Trophoblast cell (in vitro differentiated cells and primary cell): ENCODE results near the gene GBX2.

Source experiments
- DNase-seq, 2 donors: peaks; one replicate each; pipeline ENCODE4 v3.0.0-alpha.2; 2016
- H2AFZ ChIP-seq: 2 replicates; pipeline ENCODE4 v1.6.1; 2013; ENCODE audit warnings: low read length, moderate library complexity, mild to moderate bottlenecking; ENCODE audit not compliant: insufficient read depth, poor library complexity
- H2AK5ac ChIP-seq: 2 replicates; pipeline ENCODE4 v1.6.1; 2013; ENCODE audit warnings: mild to moderate bottlenecking, low read length
- H2BK120ac ChIP-seq: 2 replicates; pipeline ENCODE4 v1.6.1; 2013; ENCODE audit warnings: low read length, mild to moderate bottlenecking, moderate library complexity; ENCODE audit not compliant: insufficient read depth, poor library complexity
- H2BK12ac ChIP-seq: 2 replicates; pipeline ENCODE4 v1.6.1; 2013; ENCODE audit warnings: mild to moderate bottlenecking, low read length, moderate library complexity
- H2BK5ac ChIP-seq: 2 replicates; pipeline ENCODE4 v1.6.1; 2013; ENCODE audit warnings: low read length, low read depth, moderate library complexity, mild to moderate bottlenecking; ENCODE audit not compliant: poor library complexity
- H3K14ac ChIP-seq: 2 replicates; pipeline ENCODE4 v1.6.1; 2013; ENCODE audit warnings: mild to moderate bottlenecking, low read length
- H3K18ac ChIP-seq: 2 replicates; pipeline ENCODE4 v1.6.1; 2013; ENCODE audit warnings: mild to moderate bottlenecking, low read length
- H3K23ac ChIP-seq: 2 replicates; pipeline ENCODE4 v1.6.1; 2013; ENCODE audit warnings: low read length
- H3K27ac ChIP-seq: 2 replicates; pipeline ENCODE4 v1.5.1; 2013; ENCODE audit warnings: low read depth, mild to moderate bottlenecking, inconsistent platforms, low read length, moderate library complexity
- H3K27me3 ChIP-seq: 2 replicates; pipeline ENCODE4 v1.6.1; 2013; ENCODE audit warnings: inconsistent platforms, mild to moderate bottlenecking, low read length, moderate library complexity; ENCODE audit not compliant: insufficient read depth
- H3K36me3 ChIP-seq, 2 experiments: 1 replicate in 1 of 2; 2 replicates in 1 of 2; pipeline ENCODE4 v1.6.1; 2013; ENCODE audit warnings: low read length in 2 of 2, mild to moderate bottlenecking in 2 of 2, moderate library complexity in 1 of 2; ENCODE audit not compliant: insufficient read depth in 2 of 2, control insufficient read depth in 1 of 2
- H3K4ac ChIP-seq: 2 replicates; pipeline ENCODE4 v1.6.1; 2013; ENCODE audit warnings: low read depth, mild to moderate bottlenecking, low read length, moderate library complexity
- H3K4me1 ChIP-seq, 2 experiments: 1 replicate in 1 of 2; 2 replicates in 1 of 2; pipeline ENCODE4 v1.6.1; 2013; ENCODE audit warnings: low read length in 2 of 2, mild to moderate bottlenecking in 2 of 2, moderate library complexity in 1 of 2; ENCODE audit not compliant: insufficient read depth in 2 of 2, control insufficient read depth in 1 of 2
- H3K4me2 ChIP-seq: 2 replicates; pipeline ENCODE4 v1.6.1; 2013; ENCODE audit warnings: inconsistent platforms, mild to moderate bottlenecking, low read length, moderate library complexity
- H3K4me3 ChIP-seq: 2 replicates; pipeline ENCODE4 v1.5.1; 2013; ENCODE audit warnings: mild to moderate bottlenecking, low read depth, low read length, inconsistent platforms
- H3K79me1 ChIP-seq: one replicate; pipeline ENCODE4 v1.6.1; 2013; ENCODE audit warnings: low read length
- H3K79me2 ChIP-seq: 2 replicates; pipeline ENCODE4 v1.6.1; 2013; ENCODE audit warnings: low read length, mild to moderate bottlenecking; ENCODE audit not compliant: control insufficient read depth, insufficient read depth, poor library complexity
- H3K9ac ChIP-seq: 2 replicates; pipeline ENCODE4 v1.6.1; 2013; ENCODE audit warnings: mild to moderate bottlenecking, low read length
- H3K9me3 ChIP-seq: 2 replicates; pipeline ENCODE4 v1.6.1; 2013; ENCODE audit warnings: low read depth, mild to moderate bottlenecking, control low read depth, inconsistent platforms, low read length; ENCODE audit not compliant: insufficient read depth
- H4K12ac ChIP-seq: 2 replicates; pipeline ENCODE4 v1.6.1; 2013; ENCODE audit warnings: low read depth, mild to moderate bottlenecking, low read length, moderate library complexity
- H4K8ac ChIP-seq: 2 replicates; pipeline ENCODE4 v1.6.1; 2013; ENCODE audit warnings: low read depth, mild to moderate bottlenecking, low read length, moderate library complexity
- H4K91ac ChIP-seq: one replicate; pipeline ENCODE4 v1.6.1; 2013; ENCODE audit warnings: low read depth, mild to moderate bottlenecking, low read length, moderate library complexity
- WGBS: extraction: QIAGEN DNeasy Blood & Tissue Kit; methylation state at CpG from one replicate; pipeline ENCODE4 v1.1.7; 2013; ENCODE audit warnings: missing lambda C conversion rate; ENCODE audit not compliant: insufficient read length, insufficient coverage; ENCODE audit errors: extremely low coverage; 5-methylcytosine and 5-hydroxymethylcytosine counted together

GBX2 gene

GRCh38 chr2:236125541-236125940 lies 42.6 kb downstream of the GBX2 start:
- Histone ChIP-seq H2BK5ac (no peak overlapping the region), H4K91ac (no peak overlapping the region), H3K79me2 (no peaks in the 10 kb centered on the region), H3K4me1 (no peaks in the 10 kb centered on the region), H2AFZ (no peak overlapping the region), H3K36me3 (peaks cover 2 to 8% of the 10 kb centered on the region in 2 experiments), H3K4ac (no peak overlapping the region), H3K27ac (no peak overlapping the region), H3K4me3 (no peak overlapping the region), H2AK5ac (no peak overlapping the region), H4K8ac (no peak overlapping the region), H3K4me2 (no peak overlapping the region), H3K23ac (no peak overlapping the region), H3K27me3 (no peaks in the 10 kb centered on the region), H3K14ac (no peak overlapping the region), H3K9me3 (peaks cover 2% of the 10 kb centered on the region), H2BK120ac (no peak overlapping the region), H3K9ac (no peak overlapping the region), H2BK12ac (no peak overlapping the region), H4K12ac (no peak overlapping the region), H3K79me1 (no peaks in the 10 kb centered on the region), H3K18ac (no peak overlapping the region)
- DNase-seq = no peak
- WGBS = no CpG with 5 or more reads among the region's 16 CpGs

- no peak overlapping the region for H2BK120ac ChIP-seq
- H3K9me3 ChIP-seq = peaks cover 2% of the 10 kb centered on the region
- no peak overlapping the region for H4K8ac ChIP-seq
- no peak overlapping the region for H3K4ac ChIP-seq
- no CpG with 5 or more reads among the region's 30 CpGs for WGBS
- H3K27me3 ChIP-seq = no peaks in the 10 kb centered on the region
- H4K12ac ChIP-seq = no peak overlapping the region
- no peak overlapping the region for H4K91ac ChIP-seq
- H3K23ac ChIP-seq = no peak overlapping the region
- H3K36me3 ChIP-seq = peaks cover 2 to 8% of the 10 kb centered on the region in 2 experiments
- no peak overlapping the region for H3K27ac ChIP-seq
- no peak for DNase-seq
- H2BK5ac ChIP-seq = no peak overlapping the region
- H2AK5ac ChIP-seq = no peak overlapping the region
- no peak overlapping the region for H3K14ac ChIP-seq
- H3K18ac ChIP-seq = no peak overlapping the region
- no peak overlapping the region for H3K4me3 ChIP-seq
- H2AFZ ChIP-seq = no peak overlapping the region
- no peaks in the 10 kb centered on the region for H3K4me1 ChIP-seq
- H3K9ac ChIP-seq = no peak overlapping the region
- H2BK12ac ChIP-seq = no peak overlapping the region
- H3K4me2 ChIP-seq = no peak overlapping the region
- H3K79me2 ChIP-seq = no peaks in the 10 kb centered on the region
- H3K79me1 ChIP-seq = no peaks in the 10 kb centered on the region
Observed at GRCh38 chr2:236124182-236124893, 43.8 kb downstream of the GBX2 start.

- Histone ChIP-seq H3K27ac (no peak overlapping the region), H3K79me1 (no peaks in the 10 kb centered on the region), H4K8ac (no peak overlapping the region), H3K4ac (no peak overlapping the region), H3K4me1 (no peaks in the 10 kb centered on the region), H3K36me3 (peaks cover 2 to 8% of the 10 kb centered on the region in 2 experiments), H4K12ac (peak overlapping the region; percentile 16), H4K91ac (no peak overlapping the region), H2AFZ (no peak overlapping the region), H3K4me2 (no peak overlapping the region), H3K14ac (no peak overlapping the region), H3K23ac (no peak overlapping the region), H3K4me3 (no peak overlapping the region), H2BK5ac (no peak overlapping the region), H3K79me2 (no peaks in the 10 kb centered on the region), H3K9ac (no peak overlapping the region), H3K27me3 (no peaks in the 10 kb centered on the region), H2BK12ac (no peak overlapping the region), H2BK120ac (no peak overlapping the region), H3K9me3 (peaks cover 2% of the 10 kb centered on the region), H2AK5ac (no peak overlapping the region), H3K18ac (no peak overlapping the region)
- no CpG with 5 or more reads among the region's 19 CpGs for WGBS
- no peak for DNase-seq
Observed at GRCh38 chr2:236123716-236124115, 44.5 kb downstream of the GBX2 start.

- no peak overlapping the region for H4K8ac ChIP-seq
- no peak overlapping the region for H2BK12ac ChIP-seq
- no peak overlapping the region for H2AFZ ChIP-seq
- no peak overlapping the region for H3K18ac ChIP-seq
- no peak overlapping the region for H3K4ac ChIP-seq
- H3K23ac ChIP-seq = no peak overlapping the region
- peaks cover 2 to 8% of the 10 kb centered on the region in 2 experiments for H3K36me3 ChIP-seq
- no peak overlapping the region for H3K4me2 ChIP-seq
- no peak for DNase-seq
- H4K91ac ChIP-seq = no peak overlapping the region
- no peak overlapping the region for H3K27ac ChIP-seq
- no peaks in the 10 kb centered on the region for H3K79me2 ChIP-seq
- no peaks in the 10 kb centered on the region for H3K27me3 ChIP-seq
- H2BK120ac ChIP-seq = no peak overlapping the region
- H4K12ac ChIP-seq = no peak overlapping the region
- no peak overlapping the region for H3K14ac ChIP-seq
- H3K4me1 ChIP-seq = no peaks in the 10 kb centered on the region
- no CpG with 5 or more reads among the region's 3 CpGs for WGBS
- H2AK5ac ChIP-seq = no peak overlapping the region
- H3K4me3 ChIP-seq = no peak overlapping the region
- no peak overlapping the region for H2BK5ac ChIP-seq
- no peaks in the 10 kb centered on the region for H3K79me1 ChIP-seq
- H3K9ac ChIP-seq = no peak overlapping the region
- H3K9me3 ChIP-seq = no peaks in the 10 kb centered on the region
Observed at GRCh38 chr2:236122236-236122635, 46.0 kb downstream of the GBX2 start.
